HG03342 (cell line): ENCODE results near the gene ZNF543.
"Not testable (repeated sequence)": the region's sequence is repeated elsewhere in the genome, so short reads cannot be mapped to it uniquely, and the experiment has no call there.

Experiments
- ATAC-seq: cut with Tn5 transposase; IDR thresholded peaks from one replicate; pipeline ENCODE4 v1.9.1; 2021; ENCODE audit warnings: mild to moderate bottlenecking, moderate library complexity; ENCODE audit not compliant: unreplicated experiment

The ZNF543 gene

DNA sequence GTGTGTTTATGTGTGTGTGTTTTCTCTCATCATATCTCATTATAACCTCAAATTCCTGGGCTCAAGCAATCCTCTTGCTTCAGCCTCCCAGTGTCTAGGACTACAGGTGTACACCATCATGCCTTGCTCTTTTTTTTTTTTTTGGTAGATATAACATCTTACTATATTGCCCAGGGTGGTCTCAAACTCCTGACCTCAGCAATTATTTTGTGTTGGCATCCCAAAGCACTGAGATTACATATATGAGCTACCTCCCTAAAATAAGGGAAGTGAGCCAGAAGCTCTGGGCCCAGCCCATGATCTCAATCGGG is 448 bp upstream of the ZNF543 start:
- ATAC-seq: no peak

- no peak for ATAC-seq
These were observed 844 bp downstream of the ZNF543 start for GRCh38 chr19:57321116-57321515.

- no peak for ATAC-seq
These were observed 1.5 kb downstream of the ZNF543 start for GRCh38 chr19:57321751-57322150.

DNA sequence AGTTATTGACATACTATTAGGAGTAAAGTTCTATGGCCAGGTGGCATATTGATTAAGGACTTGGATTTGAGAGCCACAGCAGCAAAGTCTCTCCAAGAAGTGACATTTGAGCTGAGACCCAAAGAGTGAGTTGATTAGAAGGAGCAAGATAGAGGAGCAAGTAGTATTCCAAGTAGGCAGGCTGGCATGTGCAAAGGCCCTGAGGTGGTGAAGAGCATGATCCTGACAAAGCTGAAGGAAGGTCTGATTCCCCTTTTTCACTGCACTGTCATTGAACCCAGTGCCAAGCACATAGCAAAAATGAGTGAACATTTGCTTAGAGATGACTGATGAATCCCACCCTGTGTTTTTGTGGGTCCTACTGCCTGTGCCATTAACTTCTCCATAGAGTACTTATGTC is 4.7 kb downstream of the ZNF543 start:
- ATAC-seq: no peak

DNA sequence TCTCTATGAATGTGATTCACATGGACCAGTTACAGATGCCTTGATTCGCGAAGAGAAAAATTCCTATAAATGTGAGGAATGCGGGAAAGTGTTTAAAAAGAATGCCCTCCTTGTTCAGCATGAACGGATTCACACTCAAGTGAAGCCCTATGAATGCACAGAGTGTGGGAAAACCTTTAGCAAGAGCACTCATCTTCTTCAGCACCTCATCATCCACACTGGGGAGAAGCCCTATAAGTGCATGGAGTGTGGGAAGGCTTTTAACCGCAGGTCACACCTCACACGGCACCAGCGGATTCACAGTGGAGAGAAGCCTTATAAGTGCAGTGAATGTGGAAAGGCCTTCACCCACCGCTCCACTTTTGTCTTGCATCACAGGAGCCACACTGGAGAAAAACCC is 7.7 kb downstream of the ZNF543 start:
- no peak for ATAC-seq

GRCh38 chr19:57334191-57334590 is 13.9 kb downstream of the ZNF543 start:
- no peak for ATAC-seq

DNA sequence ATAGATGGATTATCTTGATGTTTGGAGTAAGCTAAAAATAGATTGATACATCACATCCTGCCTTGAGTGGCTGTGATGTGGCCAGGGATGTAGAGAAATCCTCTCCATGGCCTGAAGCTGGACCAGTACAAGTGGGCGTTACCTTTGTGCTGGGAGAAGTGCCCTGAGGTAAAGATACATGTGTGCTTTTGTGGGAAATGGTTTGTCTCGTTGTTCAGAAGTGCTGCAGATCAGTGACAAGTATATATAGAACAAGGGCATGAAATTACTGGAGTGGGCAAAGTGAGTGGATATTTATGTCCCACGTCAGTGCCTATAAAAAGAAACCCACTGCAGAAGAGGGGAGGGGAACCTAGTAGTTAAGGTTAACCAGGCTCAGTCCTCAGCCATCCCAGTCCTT is 18.6 kb downstream of the ZNF543 start:
- ATAC-seq: no peak

DNA sequence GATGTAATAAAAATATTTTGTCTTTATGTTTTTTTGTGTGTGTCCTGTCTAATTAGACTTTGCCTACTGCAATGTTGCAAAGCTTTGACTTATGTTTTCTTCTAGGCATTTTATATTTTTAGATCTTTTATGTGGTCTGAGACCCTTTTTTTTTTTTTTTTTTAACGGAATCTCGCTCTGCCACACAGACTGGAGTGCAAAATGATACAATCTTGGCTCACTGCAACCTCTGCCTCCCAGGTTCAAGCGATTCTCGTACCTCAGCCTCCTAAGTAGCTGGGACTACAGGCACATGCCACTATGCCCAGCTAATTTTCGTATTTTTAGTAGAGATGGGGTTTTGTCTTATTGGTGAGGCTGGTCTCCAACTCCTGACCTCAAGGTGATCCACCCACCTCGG is 22.3 kb downstream of the ZNF543 start:
- ATAC-seq: no peak

DNA sequence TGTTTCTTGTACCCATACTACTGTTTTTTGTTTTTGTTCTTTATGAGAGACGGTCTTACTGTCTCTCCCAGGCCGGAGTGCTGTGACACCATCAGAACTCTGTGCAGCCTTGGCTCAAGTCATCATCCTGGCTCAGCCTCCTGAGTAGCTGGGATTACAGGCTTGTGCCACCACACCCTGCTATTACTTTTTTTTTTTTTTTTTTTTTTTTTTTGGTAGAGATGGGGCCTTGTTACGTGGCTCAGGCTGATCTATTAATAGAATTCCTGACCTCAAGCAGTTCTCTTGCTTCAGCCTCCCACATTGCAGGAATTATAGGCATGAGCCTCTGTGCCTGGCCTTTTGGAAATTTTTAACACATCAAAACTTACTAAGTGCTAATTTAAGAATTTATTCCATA is 27.9 kb downstream of the ZNF543 start:
- no peak for ATAC-seq

- peak; percentile 97 for ATAC-seq
These were observed 30.9 kb downstream of the ZNF543 start, which contains the start of gene ZNF304 for GRCh38 chr19:57350877-57351805. Gene ZNF304, plus strand, starts transcription at chr19:57351271. Its CDS starts 394 bp downstream, at chr19:57351665.

- ATAC-seq: no peak
These were observed 31.6 kb downstream of the ZNF543 start for GRCh38 chr19:57351867-57352266.

GRCh38 chr19:57355916-57356315 is 35.6 kb downstream of the ZNF543 start:
- no peak for ATAC-seq

GRCh38 chr19:57357406-57357805 is 37.1 kb downstream of the ZNF543 start:
- ATAC-seq: no peak

GRCh38 chr19:57359300-57359699 is 39.0 kb downstream of the ZNF543 start:
- ATAC-seq: no peak

DNA sequence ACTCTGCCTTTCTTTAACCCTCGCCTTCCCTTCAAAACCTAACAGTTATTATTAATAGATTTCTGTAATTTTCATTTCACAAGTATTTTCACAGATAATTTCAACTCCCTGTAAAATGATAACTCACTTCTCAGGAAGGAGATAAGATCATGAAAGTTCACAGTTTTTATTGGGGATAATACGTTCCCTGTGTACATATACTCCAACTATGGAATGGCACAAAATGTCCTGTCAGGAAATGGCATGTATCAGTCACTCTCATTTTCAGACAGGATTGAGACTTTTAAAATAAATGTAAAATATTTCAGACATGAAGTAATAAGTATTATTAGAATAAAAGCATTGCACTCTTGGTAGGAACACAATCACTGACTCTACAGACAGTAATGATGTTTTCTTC is 42.1 kb downstream of the ZNF543 start:
- ATAC-seq: no peak

GRCh38 chr19:57362997-57363687 is 42.9 kb downstream of the ZNF543 start, which contains the start of the genes TRAPPC2B and ZNF547:
Gene TRAPPC2B, plus strand, starts transcription at chr19:57363551. Its CDS starts 1,283 bp downstream, at chr19:57364834.
Gene ZNF547, plus strand, starts transcription at chr19:57363551. Its CDS starts 5,005 bp downstream, at chr19:57368556.
- ATAC-seq: peak; percentile 90

- ATAC-seq: no peak
These were observed 43.5 kb downstream of the ZNF543 start for GRCh38 chr19:57363688-57364181.

DNA sequence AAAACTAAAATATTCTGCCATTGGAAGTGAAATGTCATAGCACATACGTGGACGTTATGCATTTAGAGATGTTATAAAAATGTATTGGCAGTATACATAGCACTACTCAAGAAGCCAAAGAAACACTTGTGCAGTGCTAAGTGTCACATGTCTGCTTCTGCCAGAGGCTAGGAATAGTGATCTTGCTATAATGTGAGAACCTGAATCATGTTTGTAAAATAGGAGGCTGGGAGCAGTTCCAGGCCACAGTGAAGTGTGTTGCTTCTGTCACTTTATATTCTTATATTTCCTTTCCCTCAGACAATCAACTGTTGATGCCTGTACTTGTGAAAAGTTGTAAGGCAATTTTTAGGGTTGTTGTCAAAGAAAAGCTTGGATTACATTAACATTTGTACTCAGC is 46.5 kb downstream of the ZNF543 start:
- no peak for ATAC-seq

- ATAC-seq: no peak
These were observed 53.9 kb downstream of the ZNF543 start for GRCh38 chr19:57374179-57374578.

GRCh38 chr19:57374647-57375046 is 54.4 kb downstream of the ZNF543 start:
- ATAC-seq: not testable (repeated sequence)

- no peak for ATAC-seq
These were observed 55.9 kb downstream of the ZNF543 start for GRCh38 chr19:57376151-57376550.
